B cell (primary cell): ENCODE data around the gene ACP3. TPM values are rescaled to one million over a fixed set of nuclear protein-coding genes. Genes with fewer than 3 reads are reported as not detected.

Experiments
- ATAC-seq: fragments of 200-7000 bp; cut with Tn5 transposase; one replicate; pipeline ENCODE4 v1.10.0; 2021; ENCODE audit warnings: low read depth, mild to moderate bottlenecking, moderate number of reproducible peaks, moderate library complexity
- CTCF ChIA-PET: fragments of 350-600 bp; sonication (Branson Sonifier 250); formaldehyde crosslinking; loops from one replicate; lab custom pipeline; 2021; ENCODE audit warnings: antibody characterized with exemption, inconsistent platforms; lab: Charles Lee
- POLR2A ChIA-PET: fragments of 350-600 bp; sonication (Branson Sonifier 250); formaldehyde crosslinking; loops from one replicate; lab custom pipeline; 2021; ENCODE audit warnings: antibody characterized with exemption; lab: Charles Lee
- DNase-seq: peaks from one replicate; pipeline ENCODE4 v3.0.0; 2013
- H2AFZ ChIP-seq: 2 replicates; pipeline ENCODE4 v1.6.1; 2012; ENCODE audit warnings: mild to moderate bottlenecking, low read depth, low read length; ENCODE audit not compliant: insufficient read depth, poor library complexity, severe bottlenecking
- H3K27ac ChIP-seq, 2 donors: 1 replicate in 1 of 2; 2 replicates in 1 of 2; pipeline ENCODE4 v1.5.1; 2012 to 2013; ENCODE audit warnings: low read length in 2 of 2, mild to moderate bottlenecking in 2 of 2, moderate library complexity in 1 of 2
- H3K27me3 ChIP-seq, 4 experiments: fragments of 200-600 bp in 1 of 4; sonication (generic) in 1 of 4; replicated peaks in 1 of 4; 1 replicate in 2 of 4; 2 replicates in 2 of 4; pipeline versions ENCODE4 v1.6.1 to v1.7.0; 2013 to 2016; ENCODE audit warnings: low read length in 3 of 4, mild to moderate bottlenecking in 2 of 4, mixed read lengths in 1 of 4, moderate library complexity in 1 of 4; ENCODE audit not compliant: insufficient read depth in 4 of 4, control insufficient read depth in 3 of 4; ENCODE audit errors: control extremely low read depth in 1 of 4
- H3K36me3 ChIP-seq, 2 experiments: replicated peaks in 1 of 2; 1 replicate in 1 of 2; 2 replicates in 1 of 2; pipeline versions ENCODE4 v1.6.1 to v1.7.1; 2013; ENCODE audit warnings: low read length in 1 of 2; ENCODE audit not compliant: insufficient read depth in 2 of 2, control insufficient read depth in 1 of 2; ENCODE audit errors: control extremely low read depth in 1 of 2, extremely low read depth in 1 of 2
- H3K4me1 ChIP-seq, 2 donors: fragments of 200-600 bp in 1 of 2; sonication (generic) in 1 of 2; 1 replicate in 1 of 2; 2 replicates in 1 of 2; pipeline versions ENCODE4 v1.5.1 to v1.6.1; 2013 to 2017; ENCODE audit warnings: low read length in 2 of 2; ENCODE audit not compliant: control insufficient read depth in 2 of 2, insufficient read depth in 2 of 2
- H3K4me2 ChIP-seq: replicated peaks from 2 replicates; pipeline ENCODE3; 2012; ENCODE audit warnings: mild to moderate bottlenecking, low read depth, low read length; ENCODE audit not compliant: poor library complexity, severe bottlenecking
- H3K4me3 ChIP-seq, 5 experiments: fragments of 200-600 bp in 1 of 5; sonication (generic) in 1 of 5; 1 replicate in 3 of 5; 2 replicates in 2 of 5; pipeline versions ENCODE4 v1.5.1 to v1.7.0; 2011 to 2016; ENCODE audit warnings: low read length in 4 of 5, mild to moderate bottlenecking in 4 of 5, low read depth in 2 of 5, control low read depth in 1 of 5, moderate library complexity in 1 of 5; ENCODE audit not compliant: insufficient read depth in 1 of 5; ENCODE audit errors: control extremely low read depth in 1 of 5, extremely low read depth in 1 of 5
- H3K79me2 ChIP-seq: fragments of 200-600 bp; sonication (generic); one replicate; pipeline ENCODE4 v1.6.0; 2016; ENCODE audit warnings: low read length; ENCODE audit not compliant: control insufficient read depth, insufficient read depth
- H3K9ac ChIP-seq: fragments of 200-600 bp; sonication (generic); 2 replicates; pipeline ENCODE4 v1.6.1; 2017; ENCODE audit warnings: mild to moderate bottlenecking, low read length, moderate library complexity
- H3K9me3 ChIP-seq, 3 donors: one replicate each; pipeline versions ENCODE4 v1.6.1 to v1.7.1; 2013; ENCODE audit warnings: low read length in 2 of 3; ENCODE audit not compliant: control insufficient read depth in 2 of 3, insufficient read depth in 1 of 3; ENCODE audit errors: control extremely low read depth in 1 of 3
- H4K20me1 ChIP-seq: 2 replicates; pipeline ENCODE4 v1.6.0; 2012; ENCODE audit warnings: mild to moderate bottlenecking, low read length; ENCODE audit not compliant: insufficient read depth, control insufficient read depth, poor library complexity, severe bottlenecking
- H3K27ac Mint-ChIP-seq: one replicate; pipeline ENCODE4 v1.8.0; 2021; ENCODE audit warnings: mixed read lengths
- H3K27me3 Mint-ChIP-seq: one replicate; pipeline ENCODE4 v1.8.0; 2021; ENCODE audit warnings: mixed read lengths
- H3K4me1 Mint-ChIP-seq: one replicate; pipeline ENCODE4 v1.8.0; 2021; ENCODE audit warnings: mixed read lengths
- H3K4me3 Mint-ChIP-seq: one replicate; pipeline ENCODE4 v1.8.0; 2021; ENCODE audit warnings: mixed read lengths
- H3K9me3 Mint-ChIP-seq: one replicate; pipeline ENCODE4 v1.8.0; 2022; ENCODE audit warnings: mixed read lengths; ENCODE audit not compliant: insufficient read depth
- CTCF ChIP-seq: fragments of 200-600 bp; IDR thresholded peaks from one replicate; pipeline ENCODE4 v1.8.0; 2022; ENCODE audit warnings: antibody characterized with exemption, mild to moderate bottlenecking
- EZH2 ChIP-seq: IDR thresholded peaks from 2 replicates; pipeline ENCODE4 v1.6.1; 2012; ENCODE audit warnings: borderline replicate concordance, low read depth, mild to moderate bottlenecking, moderate library complexity, low read length; ENCODE audit not compliant: insufficient read depth, poor library complexity, severe bottlenecking
- WGBS: methylation state at CpG from one replicate; pipeline ENCODE4 v1.1.5; 2013; ENCODE audit warnings: missing lambda C conversion rate; ENCODE audit not compliant: insufficient coverage; 5-methylcytosine and 5-hydroxymethylcytosine counted together
- intact Hi-C: fragments of 100-400 bp; cut with micrococcal nuclease; formaldehyde crosslinking; loops from one replicate; pipeline ENCODE4 v1.10.0; 2022
- polyA plus RNA-seq: library from polyadenylated mRNA; depleted of rRNA; stranded (reverse); fragments of >200 nt; gene quantifications from 2 replicates; pipeline ENCODE4 v1.2.3, GENCODE V29; 2012
- total RNA-seq, 2 donors: library from RNA; stranded (reverse); fragments of 120-200 nt in 1 of 2; gene quantifications; 1 replicate in 1 of 2; 2 replicates in 1 of 2; pipeline versions ENCODE4 v1.2.3 to v1.2.4, GENCODE V29; 2013 to 2022

ACP3 gene
- total and polyA plus RNA-seq, 2 donors (not counting 1 experiment from before 2014, with no cell fraction given), result 0.36 to 0.64 TPM

GRCh38 chr3:132378048-132378762, 61.0 kb downstream of the ACP3 start:
- H3K4me3 ChIP-seq, result no peak overlapping the region
- H3K27me3 Mint-ChIP-seq, result peaks cover 3% of the 10 kb centered on the region
- H3K4me2 ChIP-seq, result no peak overlapping the region
- intact Hi-C loops, result no loop called here
- H3K9ac ChIP-seq, result no peak overlapping the region
- no peak overlapping the region for H3K27ac ChIP-seq
- no peak overlapping the region for H2AFZ ChIP-seq
- no peak overlapping the region for H3K27ac Mint-ChIP-seq
- POLR2A ChIA-PET, result no interaction called here
- no peaks in the 10 kb centered on the region for H3K79me2 ChIP-seq
- DNase-seq (no peak), ATAC-seq (no peak)
- TF ChIP-seq CTCF, result no peak
- TF ChIP-seq EZH2, result no peak
- 70% methylated on average over 1 of the region's 2 CpGs for WGBS
- no peak overlapping the region for H3K4me3 Mint-ChIP-seq
- H3K4me1 Mint-ChIP-seq, result no peaks in the 10 kb centered on the region
- no peaks in the 10 kb centered on the region for H4K20me1 ChIP-seq
- H3K4me1 ChIP-seq, result no peaks in the 10 kb centered on the region
- CTCF ChIA-PET, result no interaction called here
- peaks cover 0 to 12% (median 0%) of the 10 kb centered on the region in 4 experiments for H3K27me3 ChIP-seq
- no peaks in the 10 kb centered on the region for H3K9me3 Mint-ChIP-seq
- peaks cover 0 to 6% (median 0%) of the 10 kb centered on the region in 3 donors for H3K9me3 ChIP-seq
- H3K36me3 ChIP-seq, result no peaks in the 10 kb centered on the region

- CTCF ChIA-PET, result no interaction called here
- H3K4me3 ChIP-seq, result no peak overlapping the region
- H3K4me2 ChIP-seq, result no peak overlapping the region
- Mint-ChIP-seq H3K4me3 (no peak overlapping the region), H3K27me3 (peaks cover 3% of the 10 kb centered on the region), H3K9me3 (no peaks in the 10 kb centered on the region), H3K27ac (no peak overlapping the region), H3K4me1 (no peaks in the 10 kb centered on the region)
- WGBS, result 100% methylated on average over 1 of the region's 2 CpGs
- no peak for DNase-seq
- H4K20me1 ChIP-seq, result no peaks in the 10 kb centered on the region
- H3K9ac ChIP-seq, result no peak overlapping the region
- H3K36me3 ChIP-seq, result no peaks in the 10 kb centered on the region
- no peaks in the 10 kb centered on the region for H3K79me2 ChIP-seq
- H2AFZ ChIP-seq, result no peak overlapping the region
- H3K27ac ChIP-seq, result no peak overlapping the region
- no peak for ATAC-seq
- H3K4me1 ChIP-seq, result no peaks in the 10 kb centered on the region
- intact Hi-C loops, result no loop called here
- H3K9me3 ChIP-seq, result peaks cover 0 to 12% (median 0%) of the 10 kb centered on the region in 3 donors
- peaks cover 0 to 17% (median 0%) of the 10 kb centered on the region in 4 experiments for H3K27me3 ChIP-seq
- POLR2A ChIA-PET, result no interaction called here
- no peak for TF ChIP-seq CTCF
- TF ChIP-seq EZH2, result no peak
These were observed 61.6 kb downstream of the ACP3 start for GRCh38 chr3:132378846-132379245.
